Mesothelial cell of epicardium (in vitro differentiated cells): Measurements from ENCODE around the gene EDC3. TPM values are rescaled to one million over a fixed set of nuclear protein-coding genes. Genes with fewer than 3 reads are reported as not detected.
A peak's percentile ranks its signal among the peaks of the same experiment; 100 is the strongest.
"Not testable (repeated sequence)": the region's sequence is repeated elsewhere in the genome, so short reads cannot be mapped to it uniquely, and the experiment has no call there.

ENCODE experiments used
- DNase-seq, 2 experiments: peaks; one replicate each; pipeline ENCODE4 v3.0.0; 2021; ENCODE audit warnings: low spot score in 2 of 2; ENCODE audit not compliant: unreplicated experiment in 2 of 2
- H3K27ac Mint-ChIP-seq: 2 replicates; pipeline ENCODE4 v1.8.0; 2021; ENCODE audit warnings: mixed read lengths
- H3K27me3 Mint-ChIP-seq: 2 replicates; pipeline ENCODE4 v1.8.0; 2021; ENCODE audit warnings: low read depth, mixed read lengths
- H3K36me3 Mint-ChIP-seq: 2 replicates; pipeline ENCODE4 v1.8.0; 2021; ENCODE audit warnings: mixed read lengths
- H3K4me1 Mint-ChIP-seq: 2 replicates; pipeline ENCODE4 v1.8.0; 2021; ENCODE audit warnings: mixed read lengths
- H3K4me3 Mint-ChIP-seq: 2 replicates; pipeline ENCODE4 v1.8.0; 2021; ENCODE audit warnings: mild to moderate bottlenecking, moderate library complexity, mixed read lengths
- H3K9me3 Mint-ChIP-seq: 2 replicates; pipeline ENCODE4 v1.8.0; 2021; ENCODE audit warnings: mixed read lengths
- CTCF ChIP-seq: fragments of 200-600 bp; sonication (generic); IDR thresholded peaks from one replicate; pipeline ENCODE4 v1.5.0; 2021; ENCODE audit warnings: antibody characterized with exemption; ENCODE audit not compliant: unreplicated experiment
- total RNA-seq: library from RNA; stranded (reverse); gene quantifications from 3 replicates; pipeline ENCODE4 v1.2.1, GENCODE V29; 2021

Gene EDC3
- total RNA-seq, 1 donor from 2014 or later, result 69.5 TPM

DNA sequence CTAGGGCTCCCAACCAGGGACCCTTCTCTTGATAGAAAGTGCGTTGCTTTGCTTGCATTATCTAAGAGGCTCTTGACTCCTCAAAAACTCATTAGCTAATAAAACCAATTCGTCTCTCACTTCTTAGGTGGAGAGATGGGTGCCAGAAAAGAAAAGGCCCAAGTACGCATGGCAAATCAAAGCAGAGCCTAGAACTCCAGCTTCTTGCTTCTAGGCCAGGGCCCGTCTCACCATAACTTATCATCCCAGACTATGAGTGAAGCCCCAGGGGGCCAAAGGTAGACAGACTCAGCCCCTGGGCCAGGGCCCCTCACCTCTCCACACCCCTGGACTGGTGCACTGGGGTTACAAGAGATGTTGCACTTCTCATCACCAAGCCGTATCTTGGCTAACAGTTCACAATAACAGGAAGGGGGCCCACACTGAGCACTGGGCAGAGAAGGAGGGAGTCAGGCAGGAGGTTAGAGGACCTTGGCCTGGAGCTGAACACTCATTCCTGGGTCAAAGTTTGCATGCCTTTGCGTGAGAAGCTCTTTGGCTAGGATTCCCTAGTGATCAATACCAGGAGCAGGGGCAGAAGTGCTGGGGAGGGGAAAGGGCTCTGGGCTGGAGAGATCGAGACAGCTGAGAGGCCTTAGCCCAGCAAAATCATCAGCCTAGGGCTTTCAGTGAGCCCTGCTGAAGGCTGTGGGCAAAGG is 34.9 kb upstream of the EDC3 start:
- no peaks in the 10 kb centered on the region for H3K4me1 Mint-ChIP-seq
- no peak for TF ChIP-seq CTCF
- H3K27ac Mint-ChIP-seq, result no peak overlapping the region
- no peak for DNase-seq
- no peak overlapping the region for H3K4me3 Mint-ChIP-seq
- no peaks in the 10 kb centered on the region for H3K9me3 Mint-ChIP-seq
- peaks cover 83% of the 10 kb centered on the region for H3K27me3 Mint-ChIP-seq
- no peaks in the 10 kb centered on the region for H3K36me3 Mint-ChIP-seq

GRCh38 chr15:74729372-74729771 is 33.5 kb upstream of the EDC3 start:
- not testable (repeated sequence) for H3K4me1 Mint-ChIP-seq, H3K9me3 Mint-ChIP-seq, DNase-seq, H3K27ac Mint-ChIP-seq, H3K36me3 Mint-ChIP-seq, H3K4me3 Mint-ChIP-seq
- peaks cover 80% of the 10 kb centered on the region for H3K27me3 Mint-ChIP-seq

GRCh38 chr15:74728699-74729098 is 32.9 kb upstream of the EDC3 start:
- H3K9me3 Mint-ChIP-seq, H3K27ac Mint-ChIP-seq, H3K4me1 Mint-ChIP-seq, DNase-seq, H3K4me3 Mint-ChIP-seq, H3K36me3 Mint-ChIP-seq: not testable (repeated sequence)
- H3K27me3 Mint-ChIP-seq, result peaks cover 80% of the 10 kb centered on the region

DNA sequence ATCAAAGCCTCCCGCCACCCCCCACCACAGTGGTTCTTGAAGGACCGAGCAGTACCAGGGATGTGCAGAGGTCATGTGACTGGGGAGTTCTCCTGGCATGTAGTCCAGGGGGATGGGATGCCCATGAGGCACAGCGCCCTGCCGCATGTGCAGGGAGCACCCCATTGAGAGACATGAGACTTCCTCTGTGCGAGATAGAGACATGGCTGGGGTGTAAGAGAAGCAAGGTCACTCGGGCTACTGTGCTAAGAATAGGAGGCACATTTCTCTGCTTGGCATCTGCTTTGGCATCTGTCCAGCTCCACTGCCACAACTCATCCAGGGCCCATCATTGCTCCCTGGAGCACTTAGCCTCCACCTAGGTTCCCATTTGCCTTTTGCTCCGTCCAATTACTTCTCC is 31.9 kb upstream of the EDC3 start:
- H3K27ac Mint-ChIP-seq, result no peak overlapping the region
- no peak overlapping the region for H3K4me3 Mint-ChIP-seq
- DNase-seq, result no peak
- no peaks in the 10 kb centered on the region for H3K9me3 Mint-ChIP-seq
- no peaks in the 10 kb centered on the region for H3K36me3 Mint-ChIP-seq
- peaks cover 78% of the 10 kb centered on the region for H3K27me3 Mint-ChIP-seq
- peaks cover 4% of the 10 kb centered on the region for H3K4me1 Mint-ChIP-seq
- no peak for TF ChIP-seq CTCF

DNA sequence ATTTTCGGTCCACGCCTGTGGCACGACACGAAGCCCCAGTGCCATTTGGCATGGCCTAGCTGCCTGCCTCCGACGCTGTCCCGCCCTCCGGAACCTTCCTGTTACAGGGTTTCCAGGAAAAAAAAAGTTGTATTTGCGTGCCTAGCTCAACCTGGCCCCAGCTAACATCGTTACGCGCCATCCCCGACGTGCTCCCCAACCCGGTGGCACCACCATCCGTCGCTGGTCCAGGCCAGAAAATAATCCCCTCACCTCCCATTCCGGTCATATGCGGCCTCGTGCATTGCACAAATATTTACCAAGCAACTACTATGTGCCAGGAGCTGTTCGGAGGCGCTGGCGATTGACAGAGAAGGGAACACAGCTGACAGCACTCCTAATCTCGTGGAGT is 30.9 kb upstream of the EDC3 start:
- no peak for DNase-seq
- Mint-ChIP-seq H3K4me1 (peaks cover 4% of the 10 kb centered on the region), H3K36me3 (no peaks in the 10 kb centered on the region), H3K4me3 (peak overlapping the region; percentile 51), H3K9me3 (no peaks in the 10 kb centered on the region), H3K27me3 (peaks cover 75% of the 10 kb centered on the region), H3K27ac (no peak overlapping the region)
- TF ChIP-seq CTCF, result no peak

DNA sequence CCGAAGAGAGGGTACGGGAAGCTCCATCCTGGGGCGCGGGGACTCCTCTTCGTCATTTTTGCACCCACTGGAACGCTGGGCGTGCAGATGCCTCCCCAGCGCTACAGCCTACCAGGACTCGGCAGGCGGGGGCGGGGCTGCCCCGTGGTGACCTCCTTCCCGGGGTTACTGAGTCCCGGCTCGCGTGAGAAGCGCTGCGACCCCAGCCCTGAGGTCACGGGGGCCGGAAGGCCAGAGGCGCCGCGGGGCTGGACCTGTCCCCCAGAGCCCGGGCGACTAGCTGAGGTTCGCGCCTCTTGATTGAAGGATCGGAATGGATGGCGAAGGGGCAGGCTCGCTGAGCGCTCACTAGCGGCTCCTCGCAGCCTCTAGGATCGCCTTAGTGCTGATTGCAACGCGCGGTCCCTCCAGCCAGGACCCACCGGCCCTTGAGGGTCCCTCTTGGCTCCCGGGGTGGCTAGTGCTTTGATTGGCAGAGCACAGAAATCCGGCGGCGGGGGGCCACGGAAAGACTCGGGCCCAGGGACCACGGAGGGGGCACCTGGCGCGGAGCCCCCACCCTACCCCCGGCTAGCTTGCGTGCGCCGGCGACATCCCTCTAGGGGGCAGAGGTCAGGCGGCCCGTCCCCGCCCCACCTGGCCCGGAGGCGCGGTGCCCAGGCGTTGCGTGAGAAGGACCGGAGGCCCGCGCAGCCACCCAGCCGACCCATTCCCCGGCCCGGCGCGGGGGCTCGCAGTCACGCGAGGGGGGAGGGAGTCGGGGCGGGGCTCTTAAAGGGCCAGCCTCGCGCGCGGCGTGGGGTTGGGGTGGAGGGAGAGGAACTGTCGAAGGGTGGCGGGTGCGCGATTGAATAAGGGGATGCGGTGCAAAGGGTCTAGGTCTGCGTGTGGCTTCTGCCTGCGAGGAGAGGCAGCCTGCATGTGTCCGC is 30.3 kb upstream of the EDC3 start:
- H3K4me1 Mint-ChIP-seq, result peaks cover 4% of the 10 kb centered on the region
- peak overlapping the region; percentile 64 for H3K4me3 Mint-ChIP-seq
- DNase-seq, result no peak
- TF ChIP-seq CTCF, result no peak
- H3K27me3 Mint-ChIP-seq, result peaks cover 72% of the 10 kb centered on the region
- H3K27ac Mint-ChIP-seq, result no peak overlapping the region
- no peaks in the 10 kb centered on the region for H3K9me3 Mint-ChIP-seq
- H3K36me3 Mint-ChIP-seq, result no peaks in the 10 kb centered on the region
